Lung (tissue), 12 donors: ENCODE results near the gene CAMK2D. TPM values are rescaled to one million over a fixed set of nuclear protein-coding genes. Genes with fewer than 3 reads are reported as not detected.

ENCODE experiments used
- ATAC-seq: fragments of 200-7000 bp; cut with Tn5 transposase; one replicate; pipeline ENCODE4 v1.9.1; 2020; ENCODE audit warnings: moderate number of reproducible peaks; ENCODE audit not compliant: insufficient read depth, low FRiP score
- DNase-seq, 3 donors: peaks; one replicate each; pipeline ENCODE4 v3.0.0-alpha.2; 2013 to 2017
- H3K27ac ChIP-seq, 2 donors: one replicate each; pipeline ENCODE4 v1.5.1; 2013; ENCODE audit warnings: mild to moderate bottlenecking in 2 of 2, moderate library complexity in 2 of 2, control low read depth in 1 of 2, inconsistent platforms in 1 of 2, low read depth in 1 of 2, low read length in 1 of 2
- H3K27me3 ChIP-seq, 3 donors: one replicate each; pipeline ENCODE4 v1.5.1; 2013; ENCODE audit warnings: low read length in 2 of 3; ENCODE audit not compliant: control insufficient read depth in 3 of 3, insufficient read depth in 3 of 3
- H3K36me3 ChIP-seq, 4 donors: one replicate each; pipeline ENCODE4 v1.5.1; 2013; ENCODE audit warnings: low read length in 4 of 4, mild to moderate bottlenecking in 1 of 4, moderate library complexity in 1 of 4; ENCODE audit not compliant: control insufficient read depth in 4 of 4, insufficient read depth in 4 of 4
- H3K4me1 ChIP-seq, 5 donors: one replicate each; pipeline ENCODE4 v1.5.1; 2013; ENCODE audit warnings: low read length in 5 of 5, mild to moderate bottlenecking in 2 of 5, moderate library complexity in 1 of 5; ENCODE audit not compliant: control insufficient read depth in 5 of 5, insufficient read depth in 5 of 5
- H3K4me3 ChIP-seq: one replicate; pipeline ENCODE4 v1.5.1; 2013; ENCODE audit warnings: mild to moderate bottlenecking, control low read depth, moderate library complexity
- H3K9ac ChIP-seq, 2 donors: one replicate each; pipeline ENCODE4 v1.5.1; 2013; ENCODE audit warnings: low read length in 2 of 2, control low read depth in 1 of 2; ENCODE audit not compliant: insufficient read depth in 1 of 2
- H3K9me3 ChIP-seq, 4 donors: one replicate each; pipeline ENCODE4 v1.5.1; 2013; ENCODE audit warnings: low read length in 3 of 4, mild to moderate bottlenecking in 1 of 4, moderate library complexity in 1 of 4; ENCODE audit not compliant: control insufficient read depth in 4 of 4, insufficient read depth in 3 of 4
- CTCF ChIP-seq: IDR thresholded peaks from 2 replicates; pipeline ENCODE4 v1.5.1; 2012; ENCODE audit warnings: mild to moderate bottlenecking; ENCODE audit errors: control extremely low read depth, extremely low read depth
- WGBS, 2 donors: extraction: QIAGEN DNeasy Blood & Tissue Kit; methylation state at CpG; one replicate each; pipeline ENCODE4 v1.1.7; 2013; 5-methylcytosine and 5-hydroxymethylcytosine counted together
- polyA plus RNA-seq, 2 donors: library from polyadenylated mRNA; stranded (reverse); fragments of 200-250 nt; gene quantifications; one replicate each; pipeline ENCODE4 v1.2.1, GENCODE V29; 2013
- total RNA-seq, 2 donors: library from RNA; depleted of rRNA in 1 of 2; stranded (reverse); fragments of >200 nt in 1 of 2; gene quantifications; one replicate each; pipeline ENCODE4 v1.2.1, GENCODE V29; 2014 to 2021
- donor health status: control.
- donor health status: control.
- donor health status: Bipolar disorder and iron deficiency.
- donor health status: healthy.
- donor health status: DM: yes; HTN: yes; CAD: no.

Gene CAMK2D
- total and polyA plus RNA-seq, 4 donors: 11.9 to 98.2 (median 36.6) TPM

- Histone ChIP-seq H3K4me1 (peaks cover 3 to 27% (median 18%) of the 10 kb centered on the region in 5 donors), H3K27ac (peak overlapping the region in 1 of 2 donors; percentile 83), H3K9ac (no peak overlapping the region), H3K36me3 (no peaks in the 10 kb centered on the region), H3K4me3 (no peak overlapping the region), H3K9me3 (no peaks in the 10 kb centered on the region), H3K27me3 (no peaks in the 10 kb centered on the region)
- peak; percentile 46 to 93 (median 83) for DNase-seq
- peak; percentile 76 for ATAC-seq
- WGBS, 2 donors: 41 to 68% methylated on average over 5 of the region's 5 CpGs
- no peak for TF ChIP-seq CTCF
Observed at GRCh38 chr4:113445286-113445685, 316.3 kb downstream of the CAMK2D start.

- no peak overlapping the region for H3K4me3 ChIP-seq
- peaks cover 3 to 27% (median 17%) of the 10 kb centered on the region in 5 donors for H3K4me1 ChIP-seq
- H3K9ac ChIP-seq: no peak overlapping the region
- 68 to 70% methylated on average over 1 of the region's 1 CpG for WGBS, 2 donors
- H3K27ac ChIP-seq: peak overlapping the region in 1 of 2 donors; percentile 58
- H3K9me3 ChIP-seq: no peaks in the 10 kb centered on the region
- TF ChIP-seq CTCF: no peak
- DNase-seq: no peak
- no peaks in the 10 kb centered on the region for H3K36me3 ChIP-seq
- ATAC-seq: no peak
- H3K27me3 ChIP-seq: no peaks in the 10 kb centered on the region
Observed at GRCh38 chr4:113444386-113444785, 317.2 kb downstream of the CAMK2D start.

- H3K4me3 ChIP-seq: no peak overlapping the region
- H3K9ac ChIP-seq: no peak overlapping the region
- H3K27me3 ChIP-seq: no peaks in the 10 kb centered on the region
- H3K4me1 ChIP-seq: peaks cover 3 to 22% (median 14%) of the 10 kb centered on the region in 5 donors
- H3K9me3 ChIP-seq: no peaks in the 10 kb centered on the region
- TF ChIP-seq CTCF: no peak
- WGBS, 2 donors: 78 to 82% methylated on average over 6 of the region's 6 CpGs
- H3K27ac ChIP-seq: no peak overlapping the region
- no peaks in the 10 kb centered on the region for H3K36me3 ChIP-seq
- DNase-seq: no peak
- ATAC-seq: no peak
Observed at GRCh38 chr4:113442826-113443225, 318.7 kb downstream of the CAMK2D start.

- no peak for ATAC-seq
- H3K27me3 ChIP-seq: no peaks in the 10 kb centered on the region
- TF ChIP-seq CTCF: no peak
- no peak overlapping the region for H3K9ac ChIP-seq
- WGBS, 2 donors: 87 to 91% methylated on average over 4 of the region's 4 CpGs
- H3K4me1 ChIP-seq: peaks cover 0 to 22% (median 8%) of the 10 kb centered on the region in 5 donors
- no peak for DNase-seq
- H3K9me3 ChIP-seq: no peaks in the 10 kb centered on the region
- no peaks in the 10 kb centered on the region for H3K36me3 ChIP-seq
- no peak overlapping the region for H3K4me3 ChIP-seq
- no peak overlapping the region for H3K27ac ChIP-seq
Observed at GRCh38 chr4:113440371-113440770, 321.2 kb downstream of the CAMK2D start.
